Keratinocyte (primary cell): ENCODE data around the gene SIX5. TPM values are rescaled to one million over a fixed set of nuclear protein-coding genes. Genes with fewer than 3 reads are reported as not detected.

Experiments
- DNase-seq: peaks from one replicate; pipeline ENCODE4 v3.0.0-alpha.2; 2011; ENCODE audit warnings: low read depth, missing footprints, low spot score
- FAIRE-seq: peaks from 2 replicates; lab custom pipeline; 2011; peaks lifted over from hg19 to GRCh38; lab: Jason Lieb, UNC
- H2AFZ ChIP-seq: 2 replicates; pipeline ENCODE4 v1.6.0; 2012; ENCODE audit warnings: low read length, control low read depth, inconsistent platforms; ENCODE audit not compliant: control insufficient read depth
- H3K27ac ChIP-seq: 2 replicates; pipeline ENCODE4 v1.5.1; 2011; ENCODE audit warnings: low read length; ENCODE audit not compliant: control insufficient read depth, insufficient read depth
- H3K27me3 ChIP-seq: 3 replicates; pipeline ENCODE4 v1.6.0; 2011; ENCODE audit warnings: low read length; ENCODE audit not compliant: control insufficient read depth, insufficient read depth; ENCODE audit errors: extremely low read depth
- H3K36me3 ChIP-seq, 2 experiments: 2 replicates in 1 of 2; 3 replicates in 1 of 2; pipeline ENCODE4 v1.5.1; 2011; ENCODE audit warnings: low read length in 2 of 2, mild to moderate bottlenecking in 1 of 2; ENCODE audit not compliant: control insufficient read depth in 2 of 2, insufficient read depth in 2 of 2; ENCODE audit errors: extremely low read depth in 1 of 2
- H3K4me1 ChIP-seq: 3 replicates; pipeline ENCODE4 v1.5.1; 2011; ENCODE audit warnings: low read length; ENCODE audit not compliant: control insufficient read depth, insufficient read depth; ENCODE audit errors: extremely low read depth
- H3K4me2 ChIP-seq: 3 replicates; pipeline ENCODE4 v1.6.0; 2011; ENCODE audit warnings: low read depth, low read length; ENCODE audit not compliant: control insufficient read depth, insufficient read depth; ENCODE audit errors: extremely low read depth
- H3K4me3 ChIP-seq, 3 experiments: fragments of 200-600 bp in 1 of 3; sonication (generic) in 1 of 3; 2 replicates in 2 of 3; 3 replicates in 1 of 3; pipeline ENCODE4 v1.5.1; 2011 to 2016; ENCODE audit warnings: low read length in 3 of 3, mild to moderate bottlenecking in 3 of 3, control low read depth in 2 of 3, inconsistent platforms in 1 of 3, low read depth in 1 of 3, mixed read lengths in 1 of 3, mixed run types in 1 of 3, moderate library complexity in 1 of 3; ENCODE audit not compliant: control insufficient read depth in 2 of 3, insufficient read depth in 2 of 3; ENCODE audit errors: extremely low read depth in 1 of 3
- H3K79me2 ChIP-seq: 2 replicates; pipeline ENCODE4 v1.6.0; 2012; ENCODE audit warnings: low read length; ENCODE audit not compliant: control insufficient read depth, insufficient read depth
- H3K9ac ChIP-seq: 3 replicates; pipeline ENCODE4 v1.6.0; 2011; ENCODE audit warnings: low read length; ENCODE audit not compliant: control insufficient read depth, insufficient read depth; ENCODE audit errors: extremely low read depth
- H3K9me1 ChIP-seq: 3 replicates; pipeline ENCODE4 v1.6.0; 2011; ENCODE audit warnings: low read length; ENCODE audit not compliant: control insufficient read depth, insufficient read depth; ENCODE audit errors: extremely low read depth
- H3K9me3 ChIP-seq: 2 replicates; pipeline ENCODE4 v1.5.1; 2012; ENCODE audit warnings: low read depth, low read length; ENCODE audit not compliant: control insufficient read depth
- H4K20me1 ChIP-seq: 3 replicates; pipeline ENCODE4 v1.6.0; 2011; ENCODE audit warnings: low read length; ENCODE audit not compliant: control insufficient read depth, insufficient read depth; ENCODE audit errors: extremely low read depth
- EZH2 ChIP-seq: IDR thresholded peaks from one replicate; pipeline ENCODE4 v1.6.1; 2012; ENCODE audit warnings: inconsistent platforms, mild to moderate bottlenecking, low read length, moderate library complexity
- dilution Hi-C: fragments of 300-500 bp; cut with MboI; formaldehyde crosslinking; loops from one replicate; pipeline ENCODE4 v1.7.0; 2020; ENCODE audit warnings: low sequenced_read_pairs; ENCODE audit not compliant: extremely low pct_ligation_motif_present
- polyA plus RNA-seq, 5 experiments: library from polyadenylated mRNA; depleted of rRNA in 3 of 5; stranded (reverse) in 3 of 5; stranded (forward) in 1 of 5; unstranded in 1 of 5; fragments of >200 nt; gene quantifications; 1 replicate in 1 of 5; 2 replicates in 3 of 5; 3 replicates in 1 of 5; pipeline versions ENCODE4 v1.2.1 to v1.2.3, GENCODE V29; 2011 to 2012; ENCODE audit warnings: missing spikeins in 2 of 5, low read depth in 1 of 5, low replicate concordance in 1 of 5
- TF ChIP-seq, protein P1 (sequence below), 3 experiments: IDR thresholded peaks in 1 of 3; conservative IDR thresholded peaks in 1 of 3; optimal IDR thresholded peaks in 1 of 3; 2 replicates in 2 of 3; 3 replicates in 1 of 3; pipeline versions ENCODE3 to v1.5.1; 2011; ENCODE audit warnings: low read length in 3 of 3, mild to moderate bottlenecking in 3 of 3, moderate library complexity in 2 of 3, control low read depth in 1 of 3, inconsistent platforms in 1 of 3; ENCODE audit not compliant: insufficient read depth in 2 of 3; ENCODE audit errors: extremely low read depth in 1 of 3

The SIX5 gene
- polyA plus RNA-seq, 1 donor (not counting 4 experiments of a cell fraction or from before 2014, with no cell fraction given): 1.3 TPM

- Histone ChIP-seq H3K27ac (no peak overlapping the region), H3K4me1 (peaks cover 33% of the 10 kb centered on the region)
- dilution Hi-C loops: no loop called here
These were observed 11.0 kb upstream of the SIX5 start for GRCh38 chr19:45780146-45780447.

DNA sequence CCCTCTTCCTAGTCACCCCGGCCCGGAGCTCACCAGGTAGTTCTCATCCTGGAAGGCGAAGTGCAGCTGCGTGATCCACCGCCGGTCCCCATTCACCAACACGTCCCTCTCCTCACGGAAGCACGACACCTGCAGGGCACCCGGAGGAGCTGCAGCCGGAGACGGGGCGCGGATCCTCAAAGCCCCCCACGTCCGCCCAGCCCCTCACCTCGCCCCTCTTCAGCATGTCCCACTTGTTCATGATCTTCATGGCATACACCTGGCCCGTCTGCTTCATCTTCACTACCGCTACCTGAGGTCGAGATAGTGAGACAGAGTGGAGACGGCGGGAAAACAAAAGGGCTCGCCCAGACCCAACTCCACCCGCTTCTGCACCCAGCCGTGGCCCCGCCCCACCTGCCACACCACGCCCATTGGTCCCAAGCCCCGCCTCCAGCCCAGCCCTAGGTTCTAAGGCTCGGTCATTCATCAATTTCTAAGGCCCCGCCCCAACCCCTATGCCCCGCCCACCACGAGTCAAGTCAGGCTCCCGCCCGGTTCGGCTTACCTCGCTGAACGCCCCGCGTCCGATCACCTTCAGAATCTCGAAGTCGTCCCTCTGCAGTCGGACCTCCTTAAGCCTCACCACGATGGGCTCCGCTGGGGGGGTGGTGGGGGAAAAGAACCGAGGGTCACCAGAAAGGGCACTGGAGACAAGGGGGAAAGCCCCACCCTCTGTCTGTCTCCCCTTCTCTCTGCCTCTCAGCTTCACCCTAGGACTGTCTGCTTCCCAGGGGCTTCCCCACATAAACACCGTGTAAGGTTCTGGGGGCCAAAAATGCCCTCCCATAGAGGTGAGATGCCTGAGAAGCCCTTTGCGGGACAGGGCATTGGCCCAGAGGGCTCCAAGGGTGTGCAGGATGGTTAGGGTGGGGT, 10.4 kb upstream of the SIX5 start:
- no peaks in the 10 kb centered on the region for H3K9me3 ChIP-seq
- dilution Hi-C loops: no loop called here
- TF ChIP-seq EZH2: no peak
- TF ChIP-seq, protein P1, sequence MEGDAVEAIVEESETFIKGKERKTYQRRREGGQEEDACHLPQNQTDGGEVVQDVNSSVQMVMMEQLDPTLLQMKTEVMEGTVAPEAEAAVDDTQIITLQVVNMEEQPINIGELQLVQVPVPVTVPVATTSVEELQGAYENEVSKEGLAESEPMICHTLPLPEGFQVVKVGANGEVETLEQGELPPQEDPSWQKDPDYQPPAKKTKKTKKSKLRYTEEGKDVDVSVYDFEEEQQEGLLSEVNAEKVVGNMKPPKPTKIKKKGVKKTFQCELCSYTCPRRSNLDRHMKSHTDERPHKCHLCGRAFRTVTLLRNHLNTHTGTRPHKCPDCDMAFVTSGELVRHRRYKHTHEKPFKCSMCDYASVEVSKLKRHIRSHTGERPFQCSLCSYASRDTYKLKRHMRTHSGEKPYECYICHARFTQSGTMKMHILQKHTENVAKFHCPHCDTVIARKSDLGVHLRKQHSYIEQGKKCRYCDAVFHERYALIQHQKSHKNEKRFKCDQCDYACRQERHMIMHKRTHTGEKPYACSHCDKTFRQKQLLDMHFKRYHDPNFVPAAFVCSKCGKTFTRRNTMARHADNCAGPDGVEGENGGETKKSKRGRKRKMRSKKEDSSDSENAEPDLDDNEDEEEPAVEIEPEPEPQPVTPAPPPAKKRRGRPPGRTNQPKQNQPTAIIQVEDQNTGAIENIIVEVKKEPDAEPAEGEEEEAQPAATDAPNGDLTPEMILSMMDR (optimal IDR thresholded peaks at IDR 0.05 in 1 of 3, IDR thresholded peaks at IDR 0.05 in 1 of 3, conservative IDR thresholded peaks at IDR 0.05 in 1 of 3; ENCODE audit: extremely low read depth in 1 of 3, insufficient read depth in 2 of 3, low read length in 3 of 3): peak; percentile 78 to 89 (median 87)
- peak overlapping the region; percentile 72 for H2AFZ ChIP-seq
- H3K9me1 ChIP-seq: no peaks in the 10 kb centered on the region
- peak overlapping the region; percentile 17 to 70 (median 35) for H3K4me3 ChIP-seq
- H3K79me2 ChIP-seq: no peaks in the 10 kb centered on the region
- no peak for DNase-seq
- H3K4me1 ChIP-seq: peaks cover 33% of the 10 kb centered on the region
- H3K36me3 ChIP-seq: peaks cover 5 to 14% of the 10 kb centered on the region in 2 experiments
- H3K4me2 ChIP-seq: peak overlapping the region; percentile 80
- FAIRE-seq: peak; percentile 95
- H3K27ac ChIP-seq: no peak overlapping the region
- H3K9ac ChIP-seq: peak overlapping the region; percentile 50
- H3K27me3 ChIP-seq: no peaks in the 10 kb centered on the region
- H4K20me1 ChIP-seq: peaks cover 10% of the 10 kb centered on the region

More at GRCh38 chr19:45780146-45780447, 11.0 kb upstream of the SIX5 start:
- Histone ChIP-seq H3K9ac (no peak overlapping the region), H3K4me2 (peak overlapping the region; percentile 80), H3K4me3 (no peak overlapping the region), H3K9me1 (no peaks in the 10 kb centered on the region), H3K9me3 (no peaks in the 10 kb centered on the region), H3K27me3 (no peaks in the 10 kb centered on the region), H3K36me3 (peaks cover 11 to 16% of the 10 kb centered on the region in 2 experiments), H3K79me2 (no peaks in the 10 kb centered on the region), H4K20me1 (peaks cover 13% of the 10 kb centered on the region), H2AFZ (no peak overlapping the region)
- DNase-seq (no peak), FAIRE-seq (no peak)
- no peak for TF ChIP-seq EZH2
- TF ChIP-seq, protein P1 (optimal IDR thresholded peaks at IDR 0.05 in 1 of 3, IDR thresholded peaks at IDR 0.05 in 1 of 3, conservative IDR thresholded peaks at IDR 0.05 in 1 of 3; ENCODE audit: extremely low read depth in 1 of 3, insufficient read depth in 2 of 3, low read length in 3 of 3): no peak
